ENCODE measurements around the gene ATF7. TPM values are rescaled to one million over a fixed set of nuclear protein-coding genes. Genes with fewer than 3 reads are reported as not detected.

ATF7 gene
- total and polyA plus RNA-seq, 9 of the 15 experiments (the other 6 are each of a cell fraction or from before 2014, with no cell fraction given) = 10.6 to 30.4 (median 20.7) TPM

- no peak for TF ChIP-seq E2F4 (CRISPR knock-in tag; IDR thresholded peaks at IDR 0.05; ENCODE audit: low read depth)
Observed at GRCh38 chr12:53623548-53624385, 2.4 kb downstream of the ATF7 start (continued).

GRCh38 chr12:53622724-53623123 lies 3.5 kb downstream of the ATF7 start:
- Histone ChIP-seq H3K27me3 (ENCODE audit: control insufficient read depth in 2 of 2, insufficient read depth in 2 of 2, low read length in 2 of 2) (no peaks in the 10 kb centered on the region), H3K4me2 (ENCODE audit: insufficient read depth, low read length) (peak overlapping the region; percentile 94; the same call in 1 of the 2 replicates), H3K79me2 (ENCODE audit: control insufficient read depth, insufficient read depth, low read length) (peaks cover 77% of the 10 kb centered on the region), H3K9me1 (ENCODE audit: control insufficient read depth, insufficient read depth, low read length) (no peaks in the 10 kb centered on the region), H3K4me3 (no peak overlapping the region), H3K4me1 (replicated peaks in 1 of 2; ENCODE audit: control insufficient read depth in 2 of 2, insufficient read depth in 2 of 2, low read length in 2 of 2) (peaks cover 16 to 21% of the 10 kb centered on the region in 2 experiments; a peak in 4 of 5 replicates), H4K20me1 (replicated peaks; ENCODE audit: control insufficient read depth, insufficient read depth, low read length) (no peaks in the 10 kb centered on the region), H3K27ac (ENCODE audit: extremely low read depth, low read depth, low read length) (peak overlapping the region; percentile 98), H2AFZ (ENCODE audit: low read depth, low read length) (peak overlapping the region; percentile 30; the same call in 1 of the 2 replicates), H3K9me3 (replicated peaks; ENCODE audit: control insufficient read depth, insufficient read depth, low read depth, low read length) (no peaks in the 10 kb centered on the region), H3K36me3 (ENCODE audit: control insufficient read depth, insufficient read depth, low read length) (peaks cover 4% of the 10 kb centered on the region; the same call in 1 of the 3 replicates), H3K9ac (ENCODE audit: insufficient read depth in 1 of 2, low read depth in 2 of 2, low read length in 2 of 2) (peak overlapping the region in 1 of 2 experiments; percentile 96; a peak in 2 of 4 replicates)
- TF ChIP-seq HMBOX1 (IDR thresholded peaks at IDR 0.05) = peak; percentile 12; the same call in 1 of the 2 replicates
- TF ChIP-seq RBM25 (IDR thresholded peaks at IDR 0.05; ENCODE audit: low read depth, low read length, severe bottlenecking) = peak; percentile 28
- TF ChIP-seq ZNF3 (CRISPR knock-in tag; IDR thresholded peaks at IDR 0.05) = no peak
- FAIRE-seq (no peak), ATAC-seq (no peak), DNase-seq (ENCODE audit: extremely low read depth in 1 of 4, low spot score in 3 of 4) (no peak)
- CTCF ChIA-PET (ENCODE audit: low intra/inter-chr PET ratio) = no interaction called here
- in situ Hi-C loops (cut with MboI) (no loop called here), intact Hi-C loops (cut with micrococcal nuclease) (no loop called here)
- 66% methylated on average over 5 of the region's 5 CpGs for WGBS (ENCODE audit: insufficient coverage, low coverage, missing lambda C conversion rate)
- BruUV-seq (replicated peaks) = no TSS peak
- POLR2A ChIA-PET = interaction anchor here (0.6 to 5.6 kb wide), 4 partner anchors 10 to 670 kb away, joined by 4 to 46 read pairs (median 5); partner anchors contain the start of gene ATP5MC2

Data from K562 (cell line).